Liver (tissue), 3 donors: ENCODE data around the gene PNPLA2.

ENCODE experiments used
- CTCF ChIP-seq: fragments of 150-350 bp; IDR thresholded peaks from 2 replicates; pipeline ENCODE4 v1.5.1; 2017; ENCODE audit warnings: improper control_type of control experiment, low read depth, low read length; ENCODE audit not compliant: missing input control
- GABPA ChIP-seq, 2 donors: IDR thresholded peaks in 1 of 2; conservative IDR thresholded peaks in 1 of 2; 2 replicates each; pipeline ENCODE4 v1.6.1; 2016; ENCODE audit warnings: antibody characterized with exemption in 2 of 2, mild to moderate bottlenecking in 1 of 2, moderate library complexity in 1 of 2
- HNF4A ChIP-seq, 2 donors: conservative IDR thresholded peaks; 2 replicates each; pipeline ENCODE4 v1.6.1; 2016; ENCODE audit warnings: antibody characterized with exemption in 2 of 2, mild to moderate bottlenecking in 2 of 2
- JUND ChIP-seq, 2 donors: IDR thresholded peaks; 2 replicates each; pipeline ENCODE4 v1.6.1; 2016; ENCODE audit warnings: antibody characterized with exemption in 2 of 2
- TAF1 ChIP-seq: conservative IDR thresholded peaks from 2 replicates; pipeline ENCODE4 v1.6.1; 2016; ENCODE audit warnings: antibody characterized with exemption, mild to moderate bottlenecking
- YY1 ChIP-seq: IDR thresholded peaks from 2 replicates; pipeline ENCODE4 v1.6.1; 2016; ENCODE audit warnings: antibody characterized with exemption, mild to moderate bottlenecking
- donor health status: healthy.
- donor health status: healthy.

- TF ChIP-seq CTCF, result no peak
- no peak for TF ChIP-seq HNF4A (conservative IDR thresholded peaks at IDR 0.05)
- no peak for TF ChIP-seq YY1
- TF ChIP-seq TAF1, result no peak
- TF ChIP-seq GABPA (IDR thresholded peaks at IDR 0.05 in 1 of 2, conservative IDR thresholded peaks at IDR 0.05 in 1 of 2), result no peak
- TF ChIP-seq JUND (IDR thresholded peaks at IDR 0.05), result no peak
Observed at GRCh38 chr11:794013-794765, 24.5 kb upstream of the PNPLA2 start.
